GM06990 (cell line): ENCODE data around the gene RASL12.
A peak's percentile ranks its signal among the peaks of the same experiment; 100 is the strongest.

Experiments
- DNase-seq: peaks from one replicate; pipeline ENCODE4 v3.0.0-alpha.2; 2011; ENCODE audit not compliant: insufficient read length; ENCODE audit errors: extremely low read depth
- H3K27me3 ChIP-seq: replicated peaks from 2 replicates; pipeline ENCODE4 v1.6.0; 2011; ENCODE audit warnings: low read length; ENCODE audit not compliant: control insufficient read depth, insufficient read depth
- H3K36me3 ChIP-seq: 2 replicates; pipeline ENCODE4 v1.5.1; 2011; ENCODE audit warnings: low read length; ENCODE audit not compliant: control insufficient read depth, insufficient read depth
- H3K4me3 ChIP-seq: replicated peaks from 2 replicates; pipeline ENCODE4 v1.5.1; 2011; ENCODE audit warnings: low read depth, mild to moderate bottlenecking, control low read depth, low read length
- TF ChIP-seq, protein P1 (sequence below): IDR thresholded peaks from 2 replicates; pipeline ENCODE4 v1.5.1; 2011; ENCODE audit warnings: low read length, control low read depth, mild to moderate bottlenecking, inconsistent platforms; ENCODE audit not compliant: insufficient read depth, poor library complexity, severe bottlenecking

RASL12 gene

DNA sequence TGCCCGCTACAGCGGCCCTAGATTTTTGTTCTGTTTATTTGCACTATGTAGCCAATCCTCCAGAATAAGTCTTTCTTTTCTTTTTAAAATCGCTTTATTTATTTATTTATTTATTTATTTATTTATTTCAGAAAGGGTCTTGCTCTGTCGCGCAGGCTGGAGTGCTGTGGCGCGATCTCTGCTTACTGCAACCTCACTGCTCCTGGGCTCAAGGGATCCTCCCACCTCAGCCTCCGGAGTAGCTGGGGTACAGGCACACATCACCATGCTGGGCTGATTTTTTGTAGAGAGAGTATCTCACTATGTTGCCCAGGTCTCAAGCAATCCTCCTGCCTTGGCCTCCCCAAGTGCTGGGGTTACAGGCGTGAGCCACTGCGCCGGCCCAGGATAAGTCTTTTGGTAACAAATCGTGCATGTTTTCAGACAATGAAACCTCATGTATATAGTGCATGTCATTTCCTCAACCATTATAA, 38.0 kb downstream of the RASL12 start:
- DNase-seq, result no peak
- TF ChIP-seq, protein P1, sequence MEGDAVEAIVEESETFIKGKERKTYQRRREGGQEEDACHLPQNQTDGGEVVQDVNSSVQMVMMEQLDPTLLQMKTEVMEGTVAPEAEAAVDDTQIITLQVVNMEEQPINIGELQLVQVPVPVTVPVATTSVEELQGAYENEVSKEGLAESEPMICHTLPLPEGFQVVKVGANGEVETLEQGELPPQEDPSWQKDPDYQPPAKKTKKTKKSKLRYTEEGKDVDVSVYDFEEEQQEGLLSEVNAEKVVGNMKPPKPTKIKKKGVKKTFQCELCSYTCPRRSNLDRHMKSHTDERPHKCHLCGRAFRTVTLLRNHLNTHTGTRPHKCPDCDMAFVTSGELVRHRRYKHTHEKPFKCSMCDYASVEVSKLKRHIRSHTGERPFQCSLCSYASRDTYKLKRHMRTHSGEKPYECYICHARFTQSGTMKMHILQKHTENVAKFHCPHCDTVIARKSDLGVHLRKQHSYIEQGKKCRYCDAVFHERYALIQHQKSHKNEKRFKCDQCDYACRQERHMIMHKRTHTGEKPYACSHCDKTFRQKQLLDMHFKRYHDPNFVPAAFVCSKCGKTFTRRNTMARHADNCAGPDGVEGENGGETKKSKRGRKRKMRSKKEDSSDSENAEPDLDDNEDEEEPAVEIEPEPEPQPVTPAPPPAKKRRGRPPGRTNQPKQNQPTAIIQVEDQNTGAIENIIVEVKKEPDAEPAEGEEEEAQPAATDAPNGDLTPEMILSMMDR, result no peak
- peaks cover 1% of the 10 kb centered on the region; the same call in 1 of the 2 replicates for H3K36me3 ChIP-seq
- no peak overlapping the region; the same call in 1 of the 2 replicates for H3K4me3 ChIP-seq
- H3K27me3 ChIP-seq, result no peaks in the 10 kb centered on the region

DNA sequence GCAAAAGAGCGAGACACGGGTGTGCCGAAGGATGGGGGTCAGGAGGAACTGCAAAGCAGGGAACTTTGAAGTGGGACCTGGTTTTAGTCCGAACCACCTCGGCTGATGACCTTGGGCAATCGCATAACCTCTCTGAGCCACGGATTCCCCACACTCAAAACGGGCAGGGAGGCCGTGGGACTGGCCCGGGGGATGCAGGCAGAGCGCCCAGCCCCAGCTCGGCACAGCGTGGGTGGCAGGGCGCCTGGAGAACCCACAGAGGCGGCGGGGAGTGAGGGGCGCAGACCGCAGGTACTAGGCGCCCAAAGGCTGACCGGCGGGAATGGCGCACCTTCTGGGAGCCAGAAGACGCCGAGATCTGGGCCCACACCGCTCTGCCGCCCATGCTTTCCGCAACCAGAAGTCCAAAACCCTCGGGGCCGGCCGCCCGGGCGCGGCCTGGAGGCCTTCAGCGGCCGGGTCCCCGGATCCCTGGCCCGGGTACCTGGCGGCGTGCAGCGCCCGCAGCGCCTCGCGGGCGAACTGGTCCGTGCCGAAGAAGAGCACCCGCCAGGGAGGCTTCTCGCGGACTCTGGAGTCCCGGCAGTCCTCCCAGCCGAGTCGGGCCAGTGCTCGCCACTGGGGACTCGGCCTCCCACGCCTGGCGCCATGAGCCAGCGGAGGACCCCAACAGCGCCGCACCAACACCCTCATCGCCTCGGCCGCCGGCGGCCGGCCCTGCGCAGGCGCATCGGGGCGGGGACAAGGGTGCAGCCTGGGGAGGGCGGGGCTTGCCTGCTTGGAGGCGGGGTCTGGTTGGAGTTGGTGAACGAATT, 38.7 kb downstream of the RASL12 start, which contains the start of gene MTFMT:
TSS of gene MTFMT (minus strand) at position 719 of the 815 bp plus-strand sequence. CDS start at position 693, 26 bp downstream.
- peak; percentile 90 for DNase-seq

DNA sequence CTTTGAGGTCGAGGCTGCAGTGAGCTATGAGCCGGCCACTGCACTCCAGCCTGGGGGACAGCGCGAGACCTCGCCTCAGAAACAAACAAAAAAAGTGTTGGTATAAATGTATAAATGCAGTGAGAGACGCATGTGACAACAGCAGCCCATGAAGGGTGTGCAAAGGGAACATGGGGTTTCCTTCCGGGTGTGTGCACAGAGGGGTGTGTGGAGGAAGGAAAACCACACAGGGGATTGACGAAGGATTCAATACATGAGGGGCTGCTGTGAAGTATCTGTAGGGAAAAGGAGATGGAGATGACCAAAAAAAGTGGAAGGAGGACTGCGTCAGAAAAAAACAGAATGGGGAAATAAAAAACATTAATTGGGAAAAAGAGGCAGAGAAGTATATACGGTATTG, 39.5 kb downstream of the RASL12 start:
- TF ChIP-seq, protein P1, result no peak
- peaks cover 1% of the 10 kb centered on the region; the same call in 1 of the 2 replicates for H3K36me3 ChIP-seq
- no peaks in the 10 kb centered on the region for H3K27me3 ChIP-seq
- DNase-seq, result peak; percentile 11
- peak overlapping the region; percentile 90 for H3K4me3 ChIP-seq

More for the DNA sequence above, 38.7 kb downstream of the RASL12 start, which contains the start of gene MTFMT:
- no peaks in the 10 kb centered on the region for H3K27me3 ChIP-seq
- H3K36me3 ChIP-seq, result peaks cover 1% of the 10 kb centered on the region; the same call in 1 of the 2 replicates
- TF ChIP-seq, protein P1, result no peak
- peak within 1 kb of the TSS; percentile 90 for H3K4me3 ChIP-seq

DNA sequence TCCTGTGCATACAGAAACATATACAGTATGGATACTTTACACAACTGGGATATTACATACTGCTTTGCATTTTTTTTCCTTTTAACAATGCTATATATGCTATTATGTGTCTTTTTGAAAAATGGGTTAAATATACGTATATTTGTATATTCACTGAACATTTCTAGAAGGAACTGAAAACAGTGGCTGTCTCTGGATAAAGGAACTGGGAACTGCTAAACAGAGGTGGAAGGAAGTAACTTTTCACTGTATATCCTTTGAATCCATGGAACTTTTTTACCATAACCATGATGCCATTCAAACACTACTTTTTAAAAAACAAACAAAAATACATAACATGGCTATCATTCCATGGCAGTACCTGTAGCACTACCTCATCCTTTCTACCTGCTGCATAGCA, 40.2 kb downstream of the RASL12 start:
- Histone ChIP-seq H3K36me3 (peaks cover 1% of the 10 kb centered on the region; the same call in 1 of the 2 replicates), H3K4me3 (no peak overlapping the region), H3K27me3 (no peaks in the 10 kb centered on the region)
- DNase-seq, result no peak
- TF ChIP-seq, protein P1, result no peak

DNA sequence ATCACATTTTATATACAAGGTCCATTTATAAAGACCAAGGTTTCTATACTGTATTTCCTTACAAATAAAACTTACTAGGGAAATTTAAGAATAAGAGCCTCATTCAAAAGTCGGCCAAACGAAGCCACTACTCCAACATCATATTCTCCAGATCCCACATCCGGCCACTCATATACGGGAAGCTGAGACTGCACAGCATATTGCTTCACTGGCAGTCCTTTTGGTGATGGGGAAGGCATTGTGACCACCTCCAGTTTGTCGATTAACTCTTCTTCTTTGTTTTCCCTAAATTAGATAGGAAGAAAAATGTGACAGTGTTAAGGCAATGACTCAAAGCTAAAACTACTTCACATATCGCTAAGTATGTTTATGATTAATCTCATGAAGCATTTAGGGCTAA, 41.0 kb downstream of the RASL12 start:
- Histone ChIP-seq H3K36me3 (peaks cover 1% of the 10 kb centered on the region; the same call in 1 of the 2 replicates), H3K27me3 (no peaks in the 10 kb centered on the region), H3K4me3 (no peak overlapping the region)
- TF ChIP-seq, protein P1, result no peak
- DNase-seq, result no peak
